Femur (tissue), 1 donor: ENCODE data around the gene LSP1.
"Not testable (repeated sequence)": the region's sequence is repeated elsewhere in the genome, so short reads cannot be mapped to it uniquely, and the experiment has no call there.

Experiments used
- DNase-seq: peaks from one replicate; pipeline ENCODE4 v3.0.0-alpha.2; 2017

The LSP1 gene, protein sequence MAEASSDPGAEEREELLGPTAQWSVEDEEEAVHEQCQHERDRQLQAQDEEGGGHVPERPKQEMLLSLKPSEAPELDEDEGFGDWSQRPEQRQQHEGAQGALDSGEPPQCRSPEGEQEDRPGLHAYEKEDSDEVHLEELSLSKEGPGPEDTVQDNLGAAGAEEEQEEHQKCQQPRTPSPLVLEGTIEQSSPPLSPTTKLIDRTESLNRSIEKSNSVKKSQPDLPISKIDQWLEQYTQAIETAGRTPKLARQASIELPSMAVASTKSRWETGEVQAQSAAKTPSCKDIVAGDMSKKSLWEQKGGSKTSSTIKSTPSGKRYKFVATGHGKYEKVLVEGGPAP

DNA sequence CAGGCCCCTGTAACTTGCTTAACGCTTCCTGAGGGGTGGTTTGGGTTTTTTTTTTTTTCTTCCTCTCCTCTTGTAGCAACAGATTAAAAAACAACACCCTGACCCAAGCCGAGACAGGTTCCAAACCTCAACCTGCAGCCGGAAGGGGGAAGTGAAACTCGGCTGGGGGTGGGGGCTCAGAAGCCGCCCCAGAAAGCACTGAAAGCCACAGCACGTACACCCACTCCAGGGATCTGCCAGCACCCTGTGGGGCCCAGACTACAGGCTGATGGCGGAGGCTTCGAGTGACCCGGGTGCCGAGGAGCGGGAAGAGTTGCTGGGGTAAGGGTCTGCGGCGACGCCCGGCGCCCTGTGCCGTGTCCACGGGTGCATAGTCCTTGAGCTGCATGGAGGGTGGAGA lies at the start of gene LSP1:
LSP1 (plus strand) TSS at position 208 of the 400 bp plus-strand sequence; CDS start at position 269, 61 bp downstream.
- DNase-seq, result peak; percentile 67

DNA sequence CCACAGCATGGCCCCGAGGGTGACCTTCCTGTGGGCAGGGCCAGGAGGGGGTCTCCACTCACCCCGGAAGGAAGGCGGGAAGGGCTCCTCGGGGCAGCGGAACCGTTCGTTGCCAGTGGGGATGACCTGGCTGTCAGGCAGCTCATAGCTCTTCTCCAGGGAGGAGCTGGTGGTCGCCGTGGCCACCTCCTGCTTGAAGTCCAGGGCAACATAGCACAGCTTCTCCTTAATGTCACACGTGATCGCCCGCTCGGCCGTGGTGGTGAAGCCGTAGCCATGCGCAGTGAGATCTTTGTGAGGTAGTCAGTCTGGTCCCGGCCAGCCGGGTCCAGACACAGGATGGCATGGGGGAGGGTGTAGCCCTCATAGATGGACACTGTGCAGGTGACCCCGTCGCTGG lies 49.6 kb upstream of the LSP1 start:
- no peak for DNase-seq

DNA sequence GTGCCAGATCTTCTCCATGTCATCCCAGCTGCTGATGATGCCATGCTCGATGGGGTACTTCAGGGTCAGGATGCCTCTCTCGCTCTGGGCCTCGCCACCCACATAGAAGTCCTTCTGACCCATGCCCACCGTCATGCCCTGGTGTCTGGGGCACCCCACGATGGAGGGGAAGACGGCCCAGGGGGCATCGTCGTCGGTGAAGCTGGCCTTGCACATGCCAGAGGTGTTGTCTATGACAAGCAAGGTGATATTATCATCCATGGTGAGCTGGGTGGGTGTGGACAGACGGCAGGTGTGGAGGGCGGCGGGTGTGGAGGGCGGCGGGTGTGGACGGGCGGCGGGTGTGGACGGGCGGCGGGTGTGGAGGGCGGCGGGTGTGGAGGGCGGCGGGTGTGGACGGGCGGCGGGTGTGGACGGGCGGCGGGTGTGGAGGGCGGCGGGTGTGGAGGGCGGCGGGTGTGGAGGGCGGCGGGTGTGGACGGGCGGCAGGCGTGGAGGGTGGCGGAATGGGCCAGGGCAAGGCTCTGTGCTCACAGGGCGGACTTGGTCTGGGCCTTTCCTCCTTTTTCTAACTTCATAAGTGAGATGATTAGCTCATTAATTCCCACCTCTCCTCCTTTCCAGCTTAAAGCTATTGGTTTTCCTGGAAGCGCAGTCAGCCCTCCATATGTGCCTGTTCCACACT lies 48.9 kb upstream of the LSP1 start:
- DNase-seq, result not testable (repeated sequence)

DNA sequence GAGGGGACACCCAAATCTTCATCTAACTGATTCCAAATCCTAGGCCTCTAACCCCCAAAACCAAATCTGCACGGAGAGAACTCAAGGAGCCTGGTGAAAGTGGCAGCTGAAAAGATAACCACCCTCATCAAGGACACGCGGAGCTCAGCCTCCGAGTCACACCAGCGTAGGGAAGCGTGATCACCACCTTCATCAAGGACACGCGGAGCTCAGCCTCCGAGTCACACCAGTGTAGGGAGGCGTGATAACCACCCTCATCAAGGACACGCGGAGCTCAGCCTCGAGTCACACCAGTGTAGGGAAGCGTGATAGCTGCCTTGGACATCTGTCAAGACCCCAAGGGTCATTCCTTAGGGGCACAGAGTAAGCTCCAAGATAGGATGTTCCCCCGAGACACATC lies 47.4 kb upstream of the LSP1 start:
- no peak for DNase-seq

DNA sequence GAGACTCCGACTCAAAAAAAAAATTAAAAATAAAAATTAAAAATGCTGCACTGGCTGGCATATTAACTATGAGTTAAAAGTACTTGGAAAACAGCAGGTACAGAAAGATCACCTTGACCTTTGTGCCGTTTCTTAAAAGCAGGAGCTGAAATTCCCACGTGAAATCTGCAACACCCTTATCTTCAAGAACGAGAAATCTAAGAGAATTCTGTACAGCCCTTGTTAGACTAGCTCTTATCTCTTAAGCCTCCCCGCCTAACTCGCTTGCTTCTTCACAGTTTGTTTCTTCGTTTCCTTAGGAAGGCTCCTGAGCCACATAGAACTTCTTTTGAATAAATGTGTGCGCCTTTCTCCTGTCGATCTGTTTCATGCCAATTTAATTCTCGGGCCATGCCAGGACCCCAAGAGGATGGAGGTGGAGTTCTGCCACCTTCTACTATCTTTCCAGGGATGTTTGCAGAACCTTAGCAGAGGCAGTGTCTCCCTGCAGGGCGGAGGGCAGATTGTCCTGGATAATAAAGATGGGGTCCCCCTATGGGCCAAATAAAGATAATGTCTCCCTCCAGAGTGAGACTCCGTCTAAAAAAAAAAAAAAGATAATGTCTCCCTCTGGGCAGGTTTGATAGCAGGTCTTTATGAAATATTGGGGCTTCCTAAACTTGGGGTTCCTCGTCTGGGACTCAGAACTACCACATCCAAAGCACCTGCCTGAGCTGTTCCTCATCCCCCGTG lies 45.5 kb upstream of the LSP1 start:
- DNase-seq, result no peak

DNA sequence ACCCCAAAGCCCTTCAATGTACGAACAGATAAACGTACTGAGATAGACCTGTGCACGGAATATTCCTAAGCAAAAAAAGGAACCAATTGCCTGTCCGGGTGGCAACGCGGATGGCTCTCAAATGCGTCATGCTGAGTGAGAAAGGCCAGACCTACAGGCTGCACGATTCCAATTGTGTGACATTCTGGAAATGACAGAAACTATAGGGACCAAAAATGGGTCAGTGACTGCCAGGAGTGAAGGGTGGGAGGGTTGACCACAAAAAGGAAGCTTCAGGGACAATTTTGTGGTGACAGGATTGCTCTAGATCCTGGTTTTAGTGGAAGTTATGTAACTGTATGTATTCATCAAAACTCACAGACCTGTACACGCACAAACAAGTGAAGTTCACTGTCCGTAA lies 42.1 kb upstream of the LSP1 start:
- no peak for DNase-seq

DNA sequence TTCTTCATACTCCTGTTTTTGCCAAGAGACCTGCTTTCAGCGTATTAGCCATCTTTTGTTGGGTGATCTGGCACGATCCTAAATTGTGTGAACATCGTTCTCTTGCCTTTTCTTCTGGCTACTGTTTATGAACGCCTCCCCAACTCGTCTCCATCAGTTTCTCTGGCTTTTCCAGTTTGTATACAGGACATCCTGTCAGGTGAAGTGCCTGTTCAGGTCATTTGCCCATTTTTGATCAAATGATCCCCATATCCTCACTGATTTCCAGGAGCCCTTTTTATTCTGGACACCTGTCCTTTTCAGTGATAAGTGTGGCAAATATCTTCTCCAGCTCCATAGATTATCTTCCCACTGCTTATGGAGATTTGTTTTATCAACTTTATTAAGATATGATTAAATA lies 40.6 kb upstream of the LSP1 start:
- no peak for DNase-seq

DNA sequence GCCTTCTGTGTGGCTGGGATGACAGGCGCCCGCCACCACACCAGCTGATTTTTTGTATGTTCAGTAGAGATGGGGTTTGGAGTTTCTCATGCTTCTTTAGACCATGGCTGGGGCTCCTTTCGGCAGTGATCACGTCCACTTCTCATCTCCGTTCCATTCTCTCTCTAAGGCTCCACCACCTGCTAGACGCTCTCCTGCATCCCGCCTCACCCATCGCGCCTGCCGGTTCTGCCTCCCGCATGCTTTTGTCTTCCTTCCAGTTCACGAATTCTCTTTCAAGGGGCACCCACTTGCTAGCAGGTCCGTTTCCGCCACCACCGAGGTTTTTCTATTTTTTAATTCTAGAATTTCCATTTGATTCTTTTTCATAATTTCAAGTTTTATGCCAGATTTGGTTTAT lies 40.1 kb upstream of the LSP1 start:
- no peak for DNase-seq

DNA sequence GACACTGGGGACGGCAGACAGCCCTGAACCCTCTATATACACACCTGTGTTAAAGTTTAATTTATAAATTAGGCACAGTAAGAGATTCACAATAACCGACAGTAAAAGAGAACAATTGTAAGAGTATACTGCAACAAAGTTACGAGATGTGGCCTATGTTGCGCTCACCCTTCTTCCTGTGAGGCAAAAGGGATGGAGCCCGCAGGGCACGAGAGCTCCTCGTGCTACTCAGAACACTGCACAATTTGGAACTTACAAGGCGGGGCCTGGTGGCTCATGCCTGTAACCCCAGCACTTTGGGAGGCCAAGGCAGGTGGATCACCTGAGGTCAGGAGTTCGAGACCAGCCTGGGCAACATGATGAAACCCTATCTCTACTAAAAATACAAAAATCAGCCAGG lies 39.5 kb upstream of the LSP1 start:
- DNase-seq, result not testable (repeated sequence)

DNA sequence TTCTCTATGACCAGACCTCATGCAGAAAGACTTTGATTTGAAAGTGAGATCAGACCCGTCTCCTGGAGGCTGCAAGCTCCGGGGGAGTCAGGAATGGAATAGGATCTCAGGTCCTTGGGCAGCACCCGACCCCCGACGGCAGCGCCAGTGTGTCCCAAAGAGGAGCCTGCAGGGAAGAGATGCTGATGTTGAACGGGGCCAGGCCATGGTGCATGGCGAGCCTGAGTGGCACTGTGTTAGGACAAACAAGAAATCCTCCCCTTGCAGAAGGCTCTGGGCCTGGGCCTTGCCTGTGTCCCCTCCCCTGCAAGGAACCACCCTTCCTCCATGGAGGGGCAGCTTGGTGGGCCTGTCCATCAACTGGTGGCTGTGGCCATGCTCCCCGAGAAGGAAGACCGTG lies 38.2 kb upstream of the LSP1 start:
- no peak for DNase-seq

DNA sequence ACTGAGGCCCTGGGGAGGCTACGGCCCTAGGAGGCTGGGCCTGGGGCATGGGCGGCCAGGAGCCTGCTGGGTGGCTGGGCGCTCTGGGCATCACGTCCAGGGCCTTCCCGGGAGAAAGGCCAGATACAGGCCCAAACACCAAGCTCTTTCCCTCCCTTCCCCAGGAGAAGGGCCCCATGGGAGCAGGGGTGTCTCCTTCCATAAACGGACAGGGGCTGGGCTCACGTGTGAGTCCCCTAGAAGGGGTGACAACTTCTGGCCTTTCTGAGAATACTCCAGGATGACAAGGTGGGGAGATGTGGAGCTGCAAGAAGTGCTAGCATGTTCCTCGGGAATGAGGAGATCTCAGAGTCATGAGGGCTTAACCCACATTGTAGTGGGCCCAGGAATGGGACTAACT lies 37.6 kb upstream of the LSP1 start:
- no peak for DNase-seq

DNA sequence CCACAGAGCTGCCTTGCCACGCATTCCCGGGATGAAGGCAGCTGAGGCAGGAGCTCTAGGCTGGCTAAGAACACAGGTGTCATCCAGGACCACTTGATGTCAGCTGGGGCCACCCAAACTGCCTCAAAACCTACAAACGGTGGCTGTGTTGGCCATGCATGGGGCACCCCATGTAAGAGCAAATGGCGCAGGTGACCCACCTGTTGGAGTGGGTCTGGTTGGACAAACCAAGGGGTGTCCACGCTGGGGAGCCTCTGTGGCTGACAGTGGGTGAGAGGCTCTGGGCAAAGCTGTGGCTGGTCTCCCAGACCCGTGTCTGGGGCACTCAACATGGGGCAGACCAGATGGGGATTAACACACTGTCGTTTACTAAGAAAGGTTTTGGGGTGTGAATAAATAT lies 37.1 kb upstream of the LSP1 start:
- DNase-seq, result no peak

DNA sequence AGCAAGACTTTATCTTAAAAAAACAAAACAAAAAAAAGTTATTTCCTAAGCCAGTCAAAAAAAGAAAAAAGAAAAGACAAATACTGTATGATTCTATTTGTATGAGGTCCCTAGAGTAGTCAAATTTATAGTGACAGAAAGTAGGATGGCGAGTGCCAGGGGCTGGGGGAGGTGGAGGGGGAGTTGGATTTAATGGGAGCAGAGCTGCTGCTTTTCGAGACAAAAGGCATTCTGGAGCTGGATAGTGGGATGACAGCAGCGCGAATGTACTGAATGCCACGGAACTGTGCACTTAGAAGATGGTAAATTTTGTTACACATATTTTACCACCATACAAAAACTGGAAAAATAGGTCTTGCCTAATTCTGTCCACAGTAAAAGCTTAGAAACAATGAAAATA lies 35.9 kb upstream of the LSP1 start:
- DNase-seq, result no peak

DNA sequence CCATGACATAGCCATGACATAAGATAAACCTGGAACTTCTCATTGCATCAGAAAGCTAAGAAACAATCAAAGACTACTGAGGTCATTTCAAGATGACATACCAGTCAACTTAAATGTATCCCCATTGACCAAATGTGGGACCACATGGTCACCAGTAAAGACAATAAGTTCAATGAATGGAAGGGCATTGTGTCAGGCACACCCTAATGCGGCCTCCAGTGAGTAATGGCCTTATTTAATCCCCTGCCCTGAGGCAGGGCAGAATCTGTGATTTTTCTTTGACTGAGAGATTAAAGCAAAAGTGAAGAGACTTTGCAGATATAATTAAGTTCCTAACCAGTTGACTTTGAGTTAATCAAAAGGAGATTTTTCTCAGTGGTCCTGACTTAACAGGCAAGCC lies 35.4 kb upstream of the LSP1 start:
- no peak for DNase-seq

DNA sequence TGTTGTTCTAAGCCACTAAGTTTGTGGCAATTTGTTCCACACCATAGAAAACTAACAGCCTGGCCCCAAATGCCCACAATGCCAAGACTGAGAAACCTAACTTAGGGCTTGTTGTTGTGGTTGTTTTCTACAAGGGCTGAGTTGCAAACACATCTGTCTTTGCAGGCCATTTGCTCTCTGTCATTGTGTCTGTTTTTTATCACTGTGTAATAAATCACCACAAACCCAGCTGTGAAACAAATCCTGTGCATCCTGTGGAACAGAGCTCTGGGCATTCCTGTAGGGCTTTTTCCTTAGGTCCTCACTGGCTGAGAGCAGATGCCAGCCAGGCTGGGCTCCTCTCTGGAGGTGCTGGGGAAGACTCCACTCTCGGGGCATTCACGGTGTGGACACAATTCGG lies 33.8 kb upstream of the LSP1 start:
- DNase-seq, result no peak

DNA sequence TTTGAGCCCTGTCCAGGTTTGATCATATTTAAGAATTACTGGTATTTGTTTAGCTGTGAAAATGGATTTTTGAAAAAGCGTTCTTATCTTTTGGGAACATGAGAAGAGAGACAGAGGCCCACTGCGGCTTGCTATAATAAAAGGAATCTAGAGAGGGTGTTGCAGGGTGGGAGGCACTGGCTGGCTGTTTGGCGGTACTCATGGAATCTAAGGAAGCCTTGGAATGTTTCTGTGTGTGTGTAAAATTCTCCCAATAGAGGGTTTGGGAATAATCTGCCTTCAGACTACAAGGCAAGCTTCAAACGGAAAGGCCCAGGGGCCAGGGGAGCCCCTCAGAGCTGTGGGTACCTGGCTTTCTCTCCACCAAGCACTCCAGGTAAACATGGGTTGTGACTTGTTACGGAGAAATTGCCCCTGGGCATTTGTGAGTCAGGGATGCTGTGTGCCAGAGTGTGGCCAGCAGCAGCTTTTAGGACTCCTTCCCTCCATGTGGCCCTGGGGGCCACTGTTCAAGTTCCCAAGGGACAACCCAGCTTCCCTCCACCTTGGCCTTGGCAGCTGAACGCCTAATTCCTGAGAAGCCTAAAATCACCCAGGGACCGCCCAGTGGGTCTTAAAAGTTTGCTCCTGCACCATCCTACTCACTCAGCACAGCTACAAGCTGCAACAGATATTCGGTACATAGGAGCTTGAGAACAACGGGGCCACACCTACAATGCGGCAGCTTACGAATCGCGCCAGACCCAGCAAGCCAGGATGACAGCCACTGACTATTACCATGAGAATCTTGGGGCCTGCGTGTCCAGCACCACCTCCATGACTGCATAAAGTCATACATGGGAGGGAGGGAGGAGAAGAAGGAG lies 32.2 kb upstream of the LSP1 start:
- DNase-seq, result no peak

DNA sequence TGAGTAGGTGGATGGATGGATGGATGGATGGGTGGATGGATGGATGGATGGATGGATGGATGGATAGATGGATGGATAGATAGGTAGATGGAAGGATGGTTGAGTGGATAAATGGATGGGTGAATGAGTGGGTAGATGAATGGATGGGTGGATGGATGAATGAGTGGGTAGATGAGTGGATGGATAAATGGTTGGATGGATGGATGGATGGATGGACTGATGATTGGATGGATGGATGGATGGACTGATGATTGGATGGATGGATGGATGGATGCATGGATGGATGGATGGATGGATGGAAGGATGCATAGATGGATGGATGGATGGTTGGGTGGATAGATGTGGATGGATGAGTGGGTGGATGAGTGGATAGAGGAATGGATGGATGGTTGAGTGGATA lies 31.3 kb upstream of the LSP1 start:
- no peak for DNase-seq

DNA sequence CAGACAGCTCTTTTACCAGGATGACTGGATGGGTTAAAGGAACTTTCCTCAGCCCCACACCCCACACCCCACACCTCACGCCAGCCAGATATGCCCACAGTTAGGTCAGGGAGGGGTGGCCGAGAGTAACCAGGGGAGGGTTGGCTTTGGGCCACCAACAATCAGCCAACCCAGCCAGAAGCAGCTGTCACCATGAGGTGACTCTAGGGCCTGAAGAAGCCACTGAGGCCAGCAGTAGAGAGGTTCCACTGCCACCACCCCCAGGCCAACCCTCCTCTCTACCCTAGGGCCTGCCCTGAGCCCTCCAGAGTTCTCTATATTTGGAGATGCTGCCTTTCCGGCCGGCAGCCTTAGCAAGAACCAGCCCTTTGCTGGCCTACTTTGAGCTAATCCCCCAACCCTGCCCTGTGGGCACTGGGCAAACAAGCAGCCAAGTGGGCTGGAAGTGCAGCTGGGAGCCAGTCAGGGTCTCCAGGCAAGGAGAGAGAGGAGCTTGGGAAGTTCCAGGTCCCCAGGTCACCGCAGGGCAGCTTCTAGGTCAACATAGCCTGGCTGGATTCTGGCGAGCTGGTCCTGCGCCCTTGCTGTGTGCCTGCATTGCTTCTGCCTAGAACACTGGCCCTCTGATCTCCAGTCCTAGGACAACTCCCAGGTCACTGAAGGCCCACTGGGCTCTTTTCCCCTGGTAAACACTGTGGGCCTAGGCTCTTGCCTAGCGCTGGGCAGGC lies 30.1 kb upstream of the LSP1 start:
- no peak for DNase-seq

DNA sequence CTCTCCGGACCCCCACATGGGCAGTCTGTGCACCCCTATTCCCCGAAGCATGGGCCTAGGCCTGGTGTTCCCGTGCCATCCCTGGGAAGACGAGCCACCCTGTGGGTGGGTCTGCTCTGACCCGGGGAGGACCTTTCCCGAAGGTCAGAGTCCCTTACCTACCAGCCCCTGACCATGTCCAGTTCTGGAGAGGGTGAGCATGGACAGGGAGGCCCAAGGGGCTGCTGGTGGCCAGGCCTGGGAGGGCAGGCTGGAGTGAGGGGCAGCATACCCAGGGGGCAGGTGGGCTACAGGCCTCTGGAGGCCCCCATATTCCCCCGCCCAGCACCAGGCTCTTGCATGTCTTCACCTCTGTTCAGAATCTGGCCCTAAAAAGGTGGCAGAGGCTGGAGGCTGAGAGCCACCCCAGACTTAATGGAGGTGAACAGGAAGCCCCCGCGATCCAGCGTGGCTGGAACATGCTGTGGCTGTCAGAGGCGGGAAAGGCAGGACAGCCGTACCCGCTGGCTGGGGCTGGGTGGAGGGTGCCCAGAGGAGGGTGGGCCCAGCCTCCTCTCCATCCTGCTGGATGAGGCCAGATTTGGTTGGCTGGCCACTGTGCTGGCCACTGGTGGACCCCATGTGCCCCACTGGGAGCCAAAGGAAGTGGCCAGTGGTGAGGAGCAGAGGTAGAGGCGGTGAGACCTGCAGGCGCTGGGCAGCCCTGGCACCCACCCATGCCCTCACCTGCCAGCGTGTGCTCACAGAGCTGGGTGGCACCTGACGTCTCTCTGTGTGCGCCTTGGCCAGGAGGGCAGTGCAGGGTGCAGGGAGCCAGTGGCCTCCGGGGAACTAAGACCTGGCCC lies 29.3 kb upstream of the LSP1 start:
- DNase-seq, result no peak

DNA sequence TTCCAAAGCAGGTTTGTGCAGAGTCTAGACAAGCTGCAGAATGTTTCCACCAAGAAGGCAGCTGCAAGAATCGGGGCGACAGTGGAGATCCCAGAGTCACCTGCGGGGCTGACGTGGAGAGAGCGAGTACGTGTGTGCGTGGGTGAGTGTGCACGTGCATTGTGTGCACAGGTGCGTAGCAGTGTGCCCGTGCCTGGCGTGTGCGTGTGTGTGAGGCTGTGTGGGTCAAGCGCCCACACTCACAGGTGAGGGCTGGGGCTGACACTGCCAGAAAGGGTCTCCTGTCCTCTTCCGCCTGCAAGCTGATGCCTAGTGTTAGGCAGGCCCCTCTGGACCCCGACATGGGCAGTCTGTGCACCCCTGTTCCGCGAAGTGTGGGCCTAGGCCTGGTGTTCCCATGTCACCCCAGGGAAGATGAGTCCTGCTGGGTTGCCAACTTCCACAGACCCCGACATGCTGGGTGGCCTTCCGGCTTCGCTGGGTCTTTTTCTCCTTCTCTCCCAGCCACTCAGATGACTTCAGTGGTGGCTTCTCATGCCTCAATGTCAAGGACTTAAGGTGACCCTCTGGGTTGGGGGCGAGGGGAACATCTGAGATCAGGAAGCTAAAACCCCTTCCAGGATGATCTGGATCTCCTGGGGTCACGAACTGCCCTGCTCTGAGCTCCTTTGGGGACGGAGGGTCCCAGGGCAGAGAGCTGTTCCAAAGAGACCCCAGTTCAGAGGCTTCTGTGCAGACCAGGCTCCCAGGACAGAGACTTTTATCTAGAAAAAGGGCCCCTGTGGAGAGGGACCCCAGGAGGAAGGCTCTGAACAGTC lies 28.5 kb upstream of the LSP1 start:
- no peak for DNase-seq
